T47D (cell line): Measurements from ENCODE around the gene SLC35E1.
"Not testable (repeated sequence)": the region's sequence is repeated elsewhere in the genome, so short reads cannot be mapped to it uniquely, and the experiment has no call there.

ENCODE experiments used
- DNase-seq, 2 experiments: peaks; one replicate each; pipeline versions ENCODE4 v3.0.0 to v3.0.0-alpha.2; 2011 to 2012; ENCODE audit warnings: low read depth in 1 of 2, low spot score in 1 of 2
- JUND ChIP-seq: IDR thresholded peaks from 2 replicates; pipeline ENCODE4 v1.6.1; 2012; ENCODE audit warnings: low read depth
- in situ Hi-C: cut with HindIII; loops from 2 replicates; pipeline ENCODE4 v1.10.0; 2016; ENCODE audit warnings: low sequenced_read_pairs, low pct_unique_long_range_greater_than_20kb

The SLC35E1 gene

DNA sequence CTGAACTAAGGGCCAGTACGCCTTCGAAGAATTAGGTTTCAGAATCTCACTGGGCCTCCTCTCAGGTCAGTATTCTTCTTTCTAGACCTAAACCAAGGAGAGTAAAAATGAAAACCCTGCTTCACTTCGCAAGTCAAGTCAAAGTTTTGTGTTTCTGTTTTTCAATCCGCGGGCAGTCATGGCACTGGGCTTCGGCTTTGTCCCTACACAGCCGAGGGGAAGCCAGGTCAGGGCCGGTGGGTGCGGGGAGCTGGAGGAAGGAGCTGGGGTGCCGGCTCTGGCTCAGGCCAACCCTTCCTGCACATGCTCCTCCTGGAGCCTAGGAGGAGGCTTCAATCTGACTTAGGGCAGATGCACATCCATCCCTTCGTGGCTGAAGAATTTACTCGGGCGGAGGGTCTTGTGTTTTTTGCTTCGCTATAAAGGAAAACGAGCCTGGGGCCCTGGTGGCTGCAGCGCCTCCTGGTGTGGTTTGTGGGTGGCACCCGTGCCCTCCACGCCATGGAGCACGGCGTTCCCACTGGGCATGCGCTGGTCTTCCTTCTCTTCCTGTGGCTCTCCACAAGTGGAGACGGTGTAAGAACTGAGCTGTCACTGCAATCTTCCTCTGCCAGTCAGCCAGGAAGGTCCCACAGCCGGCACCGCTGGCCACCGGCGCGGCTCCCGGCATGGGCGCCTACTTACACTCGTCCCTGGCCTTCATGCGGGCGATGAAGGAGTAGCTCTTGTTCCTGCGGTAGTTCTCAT is 53.6 kb downstream of the SLC35E1 start:
- in situ Hi-C loops, result no loop called here
- no peak for TF ChIP-seq JUND
- no peak for DNase-seq

DNA sequence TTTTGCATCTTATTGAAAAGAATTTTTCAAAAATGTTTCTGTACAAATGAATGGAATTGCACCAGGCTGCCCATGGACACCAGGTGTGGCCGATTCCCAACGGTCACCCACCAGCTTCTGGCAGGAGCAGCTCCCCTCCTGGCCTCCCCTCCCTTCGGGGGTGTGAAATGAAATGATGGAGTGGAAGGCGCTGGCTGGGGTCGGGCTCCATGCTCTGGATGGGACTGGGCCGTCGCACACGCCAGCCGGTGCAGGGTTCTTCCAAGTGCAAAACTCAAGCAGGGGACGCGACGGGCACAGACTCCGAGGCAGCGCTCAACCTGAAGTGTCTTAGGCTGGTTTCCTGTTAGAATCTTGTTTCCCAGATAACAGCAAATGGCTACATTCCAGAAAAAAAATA is 54.2 kb downstream of the SLC35E1 start:
- in situ Hi-C loops, result no loop called here
- DNase-seq, result no peak
- TF ChIP-seq JUND, result no peak

DNA sequence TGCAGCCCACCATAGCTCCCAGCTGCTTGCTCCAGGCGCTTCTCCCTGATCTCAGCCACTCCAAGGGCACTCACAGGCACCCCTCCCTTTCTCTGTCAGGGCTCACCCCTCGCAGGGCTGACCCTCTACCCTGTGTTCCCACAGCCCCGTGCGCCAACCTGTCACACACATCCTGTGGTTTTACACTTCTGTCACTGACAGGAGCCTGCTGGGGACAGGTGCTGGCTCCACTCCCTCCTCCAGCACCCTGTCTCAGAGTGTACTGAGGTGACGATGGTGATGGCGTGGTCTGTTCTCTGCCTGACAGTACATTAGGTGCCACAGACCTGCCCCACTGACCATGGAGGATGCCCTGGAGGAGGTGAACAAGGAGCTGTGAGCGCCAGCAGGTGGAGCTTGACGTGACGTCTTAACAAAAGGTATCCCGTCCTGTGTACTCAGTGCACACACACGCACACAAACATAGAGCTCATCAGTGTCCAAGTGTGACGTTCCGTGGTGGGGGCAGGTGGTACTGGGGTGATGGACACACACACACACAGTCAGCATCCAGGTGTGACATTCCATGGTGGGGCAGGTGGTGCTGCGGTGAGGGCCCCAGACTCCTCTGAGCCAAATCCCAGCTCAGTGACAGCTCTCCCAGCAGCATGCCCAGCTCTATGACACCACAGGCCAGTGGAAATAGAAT is 55.1 kb downstream of the SLC35E1 start:
- no peak for TF ChIP-seq JUND
- DNase-seq, result no peak
- in situ Hi-C loops, result no loop called here

DNA sequence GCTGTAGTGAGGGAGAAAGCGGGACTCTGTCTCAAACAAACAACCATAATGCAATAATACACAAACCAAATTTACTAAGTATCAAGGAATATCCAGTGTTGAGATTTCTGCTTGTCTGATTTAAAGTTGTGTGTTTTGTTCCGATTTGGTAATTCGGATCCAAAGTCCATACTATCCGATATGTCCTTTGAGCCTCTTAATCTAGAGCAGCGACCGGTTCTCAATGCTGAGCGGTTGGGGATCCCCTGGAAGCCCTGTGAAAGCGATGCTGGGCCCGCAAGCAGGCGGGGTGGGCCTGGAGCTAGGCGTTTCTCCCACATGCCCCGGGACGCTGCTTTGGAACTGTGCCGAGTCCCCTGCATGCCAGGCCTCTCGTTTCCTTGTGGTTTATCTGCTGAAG is 55.8 kb downstream of the SLC35E1 start:
- DNase-seq, result no peak
- in situ Hi-C loops, result no loop called here
- TF ChIP-seq JUND, result no peak

DNA sequence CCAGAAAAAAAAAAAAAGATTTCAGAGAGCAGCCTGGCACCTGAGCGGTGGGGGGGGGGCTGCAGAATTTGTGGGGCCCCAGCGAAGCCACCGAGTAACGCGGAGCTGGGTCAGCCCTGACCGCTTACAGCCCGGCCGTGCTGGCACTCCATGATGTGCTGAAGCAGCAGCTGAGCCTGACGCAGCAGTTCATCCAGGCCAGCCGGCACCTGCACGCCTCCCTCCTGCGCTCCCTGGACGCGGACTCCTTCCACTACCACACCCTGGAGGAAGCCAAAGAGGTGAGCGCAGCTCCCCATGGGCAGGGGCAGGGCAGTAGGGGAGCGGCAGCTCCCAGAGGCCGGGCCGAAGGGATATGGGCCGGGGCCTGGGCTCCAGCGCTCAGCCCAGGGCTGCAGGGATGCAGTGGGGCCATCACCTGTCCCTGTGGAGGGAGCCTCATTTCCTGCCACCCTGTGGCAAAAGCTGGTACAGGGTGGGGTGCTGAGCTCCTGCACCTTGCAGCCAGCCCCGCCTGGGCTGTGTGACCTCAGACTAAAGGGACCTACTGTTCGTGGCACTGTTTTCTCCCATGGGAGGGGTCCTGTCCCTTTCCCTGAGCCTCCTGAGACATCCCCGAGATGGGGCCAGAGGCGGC is 57.7 kb downstream of the SLC35E1 start:
- in situ Hi-C loops, result no loop called here

DNA sequence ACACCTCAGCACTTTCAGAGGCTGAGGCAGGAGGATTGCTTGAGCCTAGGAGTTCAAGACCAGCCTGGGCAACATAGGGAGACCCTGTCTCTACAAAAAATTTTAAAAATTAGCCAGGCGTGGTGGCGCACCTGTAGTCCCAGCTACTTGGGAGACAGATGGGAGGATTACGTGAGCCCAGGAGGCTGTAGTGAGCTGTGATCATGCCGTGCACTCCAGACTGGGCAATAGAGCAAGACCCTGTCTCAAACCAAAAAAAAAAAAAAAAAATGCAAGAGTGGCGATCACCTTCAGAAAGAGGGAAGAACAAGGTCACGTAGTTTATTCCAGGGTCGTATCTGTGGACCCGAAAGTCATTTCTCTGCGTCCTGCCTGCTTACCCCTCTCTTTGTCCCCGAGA is 59.6 kb downstream of the SLC35E1 start:
- in situ Hi-C loops, DNase-seq: not testable (repeated sequence)

More for the DNA sequence above, 57.7 kb downstream of the SLC35E1 start:
- no peak for DNase-seq
- TF ChIP-seq JUND, result no peak

DNA sequence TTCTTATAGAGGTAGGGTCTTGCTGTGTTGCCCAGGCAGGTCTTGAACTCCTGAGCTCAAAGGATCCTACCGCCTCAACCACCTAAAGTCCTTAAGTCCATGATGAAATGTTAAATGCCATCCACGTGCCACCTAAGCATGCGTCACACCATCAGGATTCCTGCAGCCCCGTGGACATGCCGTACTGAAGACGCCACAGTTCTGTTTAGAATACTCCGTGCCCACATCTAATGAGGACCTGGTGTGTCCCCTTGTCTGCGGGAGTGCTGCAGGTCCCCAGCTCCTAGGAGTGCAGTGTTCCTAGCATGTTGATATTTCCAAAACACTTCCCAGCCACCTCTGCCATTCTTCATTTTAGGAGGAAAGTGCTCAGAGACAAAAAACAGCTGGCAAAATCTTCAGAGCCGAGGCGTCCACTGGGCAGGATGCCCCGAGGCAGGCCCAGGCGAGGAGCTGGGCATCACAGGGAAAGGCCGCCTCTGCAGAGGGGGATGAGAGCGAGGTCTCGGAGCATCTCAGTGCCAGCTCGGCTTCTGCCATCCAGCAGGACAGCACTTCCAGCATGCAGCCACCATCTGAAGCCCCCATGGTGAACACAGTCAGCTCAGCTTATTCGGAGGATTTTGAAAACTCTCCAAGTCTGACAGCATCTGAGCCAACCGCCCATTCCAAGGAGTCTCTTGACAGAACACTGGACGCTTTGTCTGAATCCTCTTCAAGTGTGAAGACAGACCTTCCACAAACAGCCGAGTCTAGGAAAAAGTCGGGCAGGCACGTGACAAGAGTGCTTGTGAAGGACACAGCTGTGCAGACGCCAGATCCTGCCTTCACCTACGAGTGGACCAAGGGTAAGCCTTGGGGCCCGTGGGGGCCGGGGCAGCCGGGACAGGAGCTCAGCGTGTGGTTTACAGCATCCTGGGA is 62.8 kb downstream of the SLC35E1 start:
- in situ Hi-C loops, result no loop called here
- no peak for TF ChIP-seq JUND
- DNase-seq, result no peak

DNA sequence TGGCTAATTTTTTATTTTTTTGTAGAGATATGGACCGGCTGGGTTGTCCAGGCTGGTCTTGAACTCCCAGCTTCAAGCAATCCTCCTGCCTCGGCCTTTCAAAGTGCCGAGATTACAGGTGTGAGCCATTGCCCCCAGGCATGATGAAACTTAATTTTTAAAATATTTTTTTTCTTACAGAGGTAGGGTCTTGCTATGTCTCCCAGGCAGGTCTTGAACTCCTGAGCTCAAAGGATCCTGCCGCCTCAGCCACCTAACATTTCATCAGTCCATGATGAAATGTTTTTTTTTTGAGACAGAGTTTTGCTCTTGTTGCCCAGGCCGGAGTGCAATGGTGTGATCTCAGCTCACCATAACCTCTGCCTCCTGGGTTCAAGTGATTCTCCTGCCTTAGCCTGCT is 63.7 kb downstream of the SLC35E1 start:
- in situ Hi-C loops, result no loop called here

DNA sequence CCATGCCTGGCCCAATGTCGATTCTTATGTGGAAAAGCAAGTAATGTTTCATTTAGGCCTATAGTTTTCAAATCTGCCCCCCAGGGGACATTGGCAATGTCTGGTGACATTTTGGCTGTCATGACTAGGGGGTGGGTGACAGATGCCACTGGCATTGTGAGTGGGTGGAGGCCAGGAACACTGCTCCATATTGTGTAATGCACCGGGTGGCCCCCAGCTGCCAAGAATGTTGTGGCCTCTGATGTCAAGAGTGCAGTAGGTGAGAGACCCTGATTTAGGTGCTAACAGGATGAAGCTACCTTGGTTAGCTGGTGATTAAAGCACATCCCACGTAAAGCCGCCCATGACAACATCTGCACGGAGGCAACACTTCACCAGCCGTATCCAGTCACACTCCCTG is 65.3 kb downstream of the SLC35E1 start:
- no peak for DNase-seq
- no peak for TF ChIP-seq JUND
- in situ Hi-C loops, result no loop called here

More for the DNA sequence above, 63.7 kb downstream of the SLC35E1 start:
- TF ChIP-seq JUND, result no peak
- DNase-seq, result no peak

DNA sequence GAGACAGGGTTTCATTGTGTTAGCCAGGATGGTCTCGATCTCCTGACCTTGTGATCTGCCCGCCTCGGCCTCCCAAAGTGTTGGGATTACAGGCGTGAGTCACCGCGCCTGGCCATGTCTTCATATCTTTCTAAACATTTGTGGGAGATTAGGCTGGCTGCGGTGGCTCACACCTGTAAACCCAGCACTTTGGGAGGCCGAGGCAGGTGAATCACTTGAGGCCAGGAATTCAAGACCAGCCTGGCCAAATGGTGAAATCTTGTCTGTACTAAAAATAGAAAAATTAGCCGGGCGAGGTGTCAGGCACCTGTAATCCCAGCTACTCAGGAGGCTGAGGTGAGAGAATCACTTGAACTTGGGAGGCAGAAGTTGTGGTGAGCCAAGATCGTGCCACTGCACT is 66.1 kb downstream of the SLC35E1 start:
- in situ Hi-C loops, DNase-seq: not testable (repeated sequence)

DNA sequence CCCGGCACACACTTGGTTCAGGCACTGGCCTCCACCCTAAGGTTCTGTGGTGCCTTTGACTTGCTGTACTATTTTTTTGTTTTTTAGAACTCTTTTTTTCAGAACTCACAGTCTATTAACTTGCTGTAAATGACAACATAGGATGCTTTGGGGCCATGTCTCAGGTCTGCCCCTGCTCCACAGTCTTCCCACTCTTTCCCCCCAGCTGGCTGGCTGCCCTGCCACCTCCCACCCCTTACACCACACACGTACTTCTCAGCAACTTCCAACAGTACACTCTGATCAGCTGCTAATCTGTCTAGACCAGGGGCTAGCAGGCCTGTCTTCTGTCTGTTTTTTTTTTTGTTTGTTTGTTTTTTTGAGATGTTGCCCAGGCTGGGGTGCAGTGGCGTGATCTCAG is 67.9 kb downstream of the SLC35E1 start:
- no peak for DNase-seq
- no peak for TF ChIP-seq JUND
- in situ Hi-C loops, result no loop called here
